ENCODE results near the gene IL13RA1. TPM values are rescaled to one million over a fixed set of nuclear protein-coding genes. Genes with fewer than 3 reads are reported as not detected.

IL13RA1 gene
- total RNA-seq, result 10 to 100 TPM; 28.0 to 34.8 TPM

DNA sequence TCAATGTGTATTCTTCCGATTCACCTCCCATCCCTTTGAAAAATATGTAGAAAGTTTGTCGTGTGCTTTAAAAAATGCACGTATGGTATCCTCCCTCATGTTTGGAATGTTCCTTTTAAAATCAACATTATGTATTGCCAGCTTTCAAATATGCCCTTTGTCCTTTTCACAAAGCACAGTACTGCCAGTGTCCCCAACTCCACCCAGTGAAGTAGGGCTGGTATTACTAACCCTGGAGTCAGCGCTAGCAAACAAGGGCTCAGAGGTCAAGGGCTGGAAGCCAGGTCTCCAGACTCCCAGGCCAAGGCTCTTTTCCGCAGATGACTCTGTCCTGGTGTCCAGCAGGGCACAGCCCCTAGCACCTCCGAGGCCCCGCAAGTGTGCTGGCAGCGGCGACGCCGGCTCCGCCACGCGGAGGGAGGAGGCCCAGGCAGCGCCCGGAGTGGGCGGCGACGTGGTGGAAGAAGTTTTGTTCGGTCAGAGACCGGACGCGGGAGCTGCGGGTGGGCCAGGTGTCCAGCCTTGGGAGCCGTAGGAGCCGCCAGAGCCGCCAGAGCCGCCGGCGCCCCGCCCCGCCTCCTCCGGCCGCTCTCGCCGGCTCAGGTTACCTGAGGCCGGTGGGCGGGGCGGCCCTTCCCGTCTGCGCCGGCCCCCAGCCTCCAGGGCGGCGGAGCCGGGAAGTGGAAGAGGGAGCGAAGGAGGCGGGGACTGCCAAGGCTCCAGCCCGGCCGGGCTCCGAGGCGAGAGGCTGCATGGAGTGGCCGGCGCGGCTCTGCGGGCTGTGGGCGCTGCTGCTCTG is at the start of gene IL13RA1:
Gene IL13RA1 (plus strand): TSS at position 720 of the 799 bp plus-strand sequence. CDS start 33 bp downstream, at position 753.

GRCh38 chrX:118823263-118824172 is 96.1 kb downstream of the IL13RA1 start, which contains the start of gene ZCCHC12:
TSS of gene ZCCHC12 (plus strand) at chrX:118823824. CDS start at chrX:118825245, 1,421 bp downstream.

Small RNA genes within 50 kb of the gene (small RNA-seq; reads per million reads assigned to genes)
- 0 reads per million in 2 donors for gene RF00566

Other genes starting within 250 kb of the IL13RA1 start
- gene DOCK11, start 231.8 kb upstream of the IL13RA1 start, total RNA-seq, result 1 to 10 TPM; 3.1 to 6.3 TPM
- gene ZCCHC12, start 96.2 kb downstream of the IL13RA1 start, total RNA-seq, result under 1 TPM in 1 of 2 donors, not detected in 1; 0.34 TPM
- 1 to 10 TPM in 1 of 2 donors, under 1 TPM in 1; 0.69 to 5.0 TPM for gene LONRF3, start 247.0 kb downstream of the IL13RA1 start, total RNA-seq

All from melanocyte of skin (primary cell).